G401 (cell line): ENCODE data around the gene DTD2. TPM values are rescaled to one million over a fixed set of nuclear protein-coding genes. Genes with fewer than 3 reads are reported as not detected.
A peak's percentile ranks its signal among the peaks of the same experiment; 100 is the strongest.
"Not testable (repeated sequence)": the region's sequence is repeated elsewhere in the genome, so short reads cannot be mapped to it uniquely, and the experiment has no call there.

ENCODE experiments used
- DNase-seq: peaks from one replicate; pipeline ENCODE4 v3.0.0-alpha.2; 2015; ENCODE audit warnings: low spot score
- in situ Hi-C: cut with HindIII; loops from 2 replicates; pipeline ENCODE4 v1.10.0; 2016; ENCODE audit warnings: low sequenced_read_pairs, mixed read lengths
- total RNA-seq: library from RNA; depleted of rRNA; stranded (reverse); fragments of >200 nt; shearing (Covaris generic); gene quantifications from 2 replicates; pipeline ENCODE4 v1.2.3, GENCODE V29; 2014

The DTD2 gene
- total RNA-seq, 1 experiment from 2014 or later: 80.7 TPM

- in situ Hi-C loops: no loop called here
- DNase-seq: no peak
Observed at GRCh38 chr14:31449136-31449535, 8.2 kb downstream of the DTD2 start.

GRCh38 chr14:31445703-31446102 is 11.6 kb downstream of the DTD2 start:
- in situ Hi-C loops: no loop called here
- DNase-seq: no peak

- in situ Hi-C loops: no loop called here
- DNase-seq: no peak
Observed at GRCh38 chr14:31442284-31442683, 15.0 kb downstream of the DTD2 start.

- DNase-seq: no peak
Observed at GRCh38 chr14:31441273-31442111, 15.8 kb downstream of the DTD2 start.

DNA sequence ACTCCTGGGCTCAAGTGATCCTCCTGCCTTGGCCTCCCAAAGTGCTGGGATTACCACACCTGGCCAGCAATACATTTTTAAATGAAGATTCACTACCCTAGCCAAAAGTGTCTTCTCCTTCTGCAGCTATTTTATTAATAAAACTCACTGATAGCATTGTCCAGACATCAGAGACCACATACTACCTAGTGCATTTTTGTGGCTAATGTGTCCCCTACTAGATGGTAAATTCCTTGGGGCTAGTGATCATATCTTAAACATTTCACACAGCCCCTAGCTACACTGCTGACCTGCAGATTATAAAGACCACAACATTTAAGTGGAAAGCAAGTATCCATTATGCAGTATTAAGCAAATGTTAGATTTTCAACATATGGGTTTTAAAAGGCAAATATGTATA is 17.0 kb downstream of the DTD2 start:
- in situ Hi-C loops: no loop called here
- DNase-seq: no peak

More at GRCh38 chr14:31441273-31442111, 15.8 kb downstream of the DTD2 start:
- in situ Hi-C loops: no loop called here

DNA sequence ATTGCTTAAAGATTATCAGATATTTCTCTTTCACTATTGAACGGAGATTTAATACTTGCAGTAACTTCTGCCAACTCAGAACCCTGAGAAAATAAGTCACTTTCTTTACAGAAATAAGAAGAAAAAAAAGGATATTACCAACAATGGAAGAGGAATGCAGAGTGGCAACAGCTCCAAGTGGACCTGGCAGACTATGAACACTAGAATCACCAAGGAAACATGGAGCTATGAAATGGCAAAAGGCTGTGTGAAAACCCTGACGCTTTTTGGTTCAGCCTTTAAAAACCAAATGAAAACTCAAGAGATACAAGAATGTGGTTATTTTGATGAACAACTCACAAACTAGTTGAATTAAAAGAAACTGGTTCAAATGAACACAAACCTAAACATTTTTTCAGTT is 17.7 kb downstream of the DTD2 start:
- in situ Hi-C loops: no loop called here

DNA sequence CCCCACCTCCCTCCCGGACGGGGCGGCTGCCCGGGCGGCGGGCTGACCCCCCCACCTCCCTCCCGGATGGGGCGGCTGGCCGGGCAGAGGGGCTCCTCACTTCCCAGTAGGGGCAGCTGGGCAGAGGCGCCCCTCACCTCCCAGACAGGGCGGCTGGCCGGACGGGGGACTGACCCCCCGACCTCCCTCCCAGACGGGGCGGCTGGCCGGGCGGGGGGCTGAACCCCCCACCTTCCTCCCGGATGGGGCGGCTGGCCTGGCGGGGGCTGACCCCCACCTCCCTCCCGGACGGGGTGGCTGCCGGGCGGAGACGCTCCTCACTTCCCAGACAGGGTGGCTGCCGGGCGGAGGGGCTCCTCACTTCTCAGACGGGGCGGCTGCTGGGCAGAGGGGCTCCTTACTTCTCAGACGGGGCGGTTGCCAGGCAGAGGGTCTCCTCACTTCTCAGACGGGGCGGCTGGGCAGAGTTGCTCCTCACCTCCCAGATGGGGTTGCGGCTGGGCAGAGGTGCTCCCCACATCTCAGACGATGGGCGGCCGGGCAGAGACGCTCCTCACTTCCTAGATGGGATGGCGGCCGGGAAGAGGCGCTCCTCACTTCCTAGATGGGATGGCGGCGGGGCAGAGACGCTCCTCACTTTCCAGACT is 20.1 kb downstream of the DTD2 start:
- DNase-seq, in situ Hi-C loops: not testable (repeated sequence)

More for the DNA sequence above, 17.7 kb downstream of the DTD2 start:
- DNase-seq: no peak

DNA sequence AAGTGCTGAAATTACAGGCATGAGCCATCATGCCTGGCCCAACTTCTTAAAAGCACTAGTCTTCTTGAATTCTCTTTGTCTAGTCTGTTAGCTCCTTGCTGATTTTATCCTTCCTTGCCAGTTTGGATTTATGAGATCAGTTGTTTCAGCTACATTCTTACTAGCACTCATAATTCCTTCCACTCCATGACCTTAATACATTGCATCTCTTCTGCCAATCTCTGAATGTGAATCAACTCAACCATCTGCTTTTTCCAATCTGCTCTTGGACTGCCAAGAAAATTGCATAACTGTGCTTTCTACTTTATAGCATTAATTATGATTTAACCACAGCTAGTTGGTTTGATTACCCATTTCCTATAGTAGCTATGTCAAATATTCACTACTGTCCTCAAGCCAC is 22.0 kb downstream of the DTD2 start:
- in situ Hi-C loops: no loop called here
- DNase-seq: peak; percentile 77

GRCh38 chr14:31430634-31431264 is 26.6 kb downstream of the DTD2 start:
- no peak for DNase-seq
- in situ Hi-C loops: no loop called here

DNA sequence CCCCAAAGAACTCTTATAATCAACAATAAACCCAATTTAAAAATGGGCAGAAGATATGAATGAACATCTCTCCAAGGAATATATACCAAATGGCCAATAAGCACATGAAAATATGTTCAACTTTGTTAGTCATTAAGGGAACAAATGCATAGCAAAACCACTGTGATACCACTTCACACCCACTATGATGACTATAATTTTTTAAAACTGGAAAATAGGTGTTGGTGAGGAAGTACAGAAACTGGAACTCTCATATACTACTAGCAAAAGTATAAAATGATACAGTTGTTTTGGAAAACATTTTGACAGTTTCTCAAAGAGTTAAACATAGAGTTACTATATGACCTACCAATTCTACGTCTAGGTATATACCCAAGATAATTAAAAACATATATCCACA is 27.5 kb downstream of the DTD2 start:
- no peak for DNase-seq
- in situ Hi-C loops: no loop called here

DNA sequence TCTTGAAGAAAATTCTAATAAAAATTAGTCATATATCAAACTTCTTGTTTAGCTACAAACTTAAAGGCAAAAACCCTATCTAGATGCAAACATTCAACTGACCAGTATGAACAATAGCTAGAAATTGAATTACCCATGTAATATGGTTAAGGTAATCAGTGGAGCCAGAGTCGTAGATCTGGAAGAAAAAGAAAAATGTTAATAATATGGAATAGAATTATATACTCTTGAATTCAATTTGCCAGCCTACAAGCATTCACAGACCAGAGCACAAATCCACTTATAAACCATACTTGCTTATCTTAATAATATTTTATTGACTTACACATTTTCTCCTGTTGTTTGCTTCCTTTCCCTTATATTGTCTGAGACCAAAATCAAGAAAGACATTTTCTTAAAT is 29.3 kb downstream of the DTD2 start:
- in situ Hi-C loops: no loop called here
- no peak for DNase-seq

DNA sequence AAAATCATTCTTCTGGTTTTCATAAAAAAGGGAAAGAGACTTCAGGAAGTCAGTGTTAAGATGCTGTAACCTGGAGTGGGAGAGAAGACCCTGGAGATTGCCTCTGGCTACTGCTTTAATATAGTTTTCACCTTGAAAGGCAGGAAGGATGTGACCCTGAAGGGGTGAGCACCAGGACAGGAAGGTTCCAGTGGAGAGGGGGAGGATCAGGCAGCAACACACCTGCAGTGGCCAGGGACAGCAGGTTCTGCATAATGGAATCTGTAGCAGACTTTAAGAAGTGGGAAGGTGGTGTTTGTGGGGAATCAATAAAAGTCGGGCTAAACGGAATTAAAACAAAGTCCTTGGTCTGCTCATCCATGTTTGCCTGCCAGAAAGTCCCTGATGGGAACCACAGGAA is 30.6 kb downstream of the DTD2 start:
- no peak for DNase-seq
- in situ Hi-C loops: no loop called here

- DNase-seq: no peak
- in situ Hi-C loops: no loop called here
Observed at GRCh38 chr14:31425905-31426304, 31.4 kb downstream of the DTD2 start.

GRCh38 chr14:31421200-31421599 is 36.1 kb downstream of the DTD2 start:
- DNase-seq: no peak
- in situ Hi-C loops: no loop called here

DNA sequence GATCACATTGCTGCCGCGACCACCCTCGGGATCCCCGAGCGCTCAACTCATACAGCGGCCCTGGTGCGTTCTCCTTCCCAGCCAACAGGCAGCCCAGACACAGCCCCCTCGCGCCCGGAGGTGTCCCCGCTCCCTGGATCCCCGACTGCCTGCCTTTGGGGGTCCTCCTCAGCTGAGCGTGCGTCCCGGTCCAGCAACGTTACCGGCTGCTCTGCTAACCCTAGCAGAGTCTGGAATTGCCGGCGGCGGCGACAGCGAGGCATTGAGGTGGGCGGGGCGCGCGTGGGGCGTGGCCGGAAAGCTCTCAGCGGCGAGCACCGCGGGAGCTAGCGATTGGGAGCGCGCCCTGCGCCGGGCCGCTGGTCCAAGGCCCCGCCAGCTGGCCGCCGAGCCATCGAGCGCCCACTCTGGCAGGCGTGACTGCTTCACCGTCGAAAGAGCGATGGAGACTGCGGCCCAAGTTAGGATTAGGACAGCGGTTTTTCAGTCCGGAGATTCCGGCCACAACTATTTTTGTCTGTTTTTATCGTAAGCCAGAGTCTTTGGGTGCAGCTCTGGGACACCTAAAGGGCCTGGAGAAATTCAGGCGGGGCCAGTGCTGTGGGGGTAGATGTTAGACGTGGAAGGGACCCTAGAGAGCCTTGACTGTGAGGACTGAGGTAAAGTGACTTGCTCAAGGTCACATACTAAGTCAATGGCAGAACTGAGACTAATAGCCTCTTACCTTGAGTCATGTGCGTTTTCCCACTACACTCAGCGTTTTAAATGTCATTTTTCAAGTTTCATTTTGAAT is 36.8 kb downstream of the DTD2 start, which contains the start of gene HEATR5A:
TSS of gene HEATR5A (minus strand) at position 232 of the 793 bp plus-strand sequence. CDS start 17,575 bp downstream, outside the sequence.
- in situ Hi-C loops: no loop called here
- peak; percentile 86 for DNase-seq

- DNase-seq: peak; percentile 44
- in situ Hi-C loops: no loop called here
Observed at GRCh38 chr14:31419967-31420318, 37.4 kb downstream of the DTD2 start.

DNA sequence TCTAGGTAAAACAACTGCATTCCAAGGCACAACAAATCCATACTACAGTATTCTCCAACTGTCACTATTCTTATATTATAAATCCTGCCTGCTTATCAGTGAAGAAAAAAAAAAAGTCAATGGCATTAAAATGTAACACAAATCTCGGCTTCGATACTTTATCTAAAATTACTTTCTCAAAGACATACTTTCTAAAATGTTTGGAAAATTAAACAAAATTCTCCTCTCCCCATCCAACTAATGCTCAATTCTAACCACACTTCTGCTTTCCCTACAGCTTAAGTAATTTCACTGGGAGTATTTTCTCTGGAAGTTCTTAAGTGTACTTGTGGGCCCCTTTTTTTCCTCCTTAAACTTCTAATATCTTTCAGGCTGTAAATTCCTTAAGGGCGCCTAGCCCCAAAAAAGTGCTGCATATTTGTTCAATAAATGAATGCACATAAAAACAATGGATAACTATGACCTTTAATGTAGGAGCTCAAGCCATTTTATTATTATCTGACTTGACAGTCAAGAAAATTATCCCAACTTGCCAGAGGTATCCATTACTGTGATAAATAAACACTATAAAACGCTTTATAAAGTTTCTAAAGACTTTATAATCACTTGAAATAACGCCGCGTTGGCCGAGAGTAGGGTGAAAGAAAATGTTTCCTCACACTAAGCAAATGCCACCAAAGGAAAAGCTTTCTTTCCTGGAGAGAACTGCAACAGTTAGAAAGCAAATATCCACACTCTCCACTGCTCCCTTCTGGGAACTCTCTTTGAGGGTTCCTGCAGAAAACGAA is 37.9 kb downstream of the DTD2 start:
- peak; percentile 2 for DNase-seq
- in situ Hi-C loops: no loop called here

GRCh38 chr14:31418440-31418839 is 38.9 kb downstream of the DTD2 start:
- no peak for DNase-seq
- in situ Hi-C loops: no loop called here
